HepG2 (cell line): ENCODE results near the gene INTS12. TPM values are rescaled to one million over a fixed set of nuclear protein-coding genes. Genes with fewer than 3 reads are reported as not detected.

Experiments used
- ATAC-seq: fragments of 200-7000 bp; cut with Tn5 transposase; 3 replicates; pipeline ENCODE4 v1.9.1; 2020; ENCODE audit warnings: mild to moderate bottlenecking, moderate library complexity
- BruUV-seq: library from RNA; stranded (reverse); fragments of 400-500 nt; replicated peaks from 2 replicates; lab custom pipeline; 2021; lab: Mats Ljungman, UMichigan
- CTCF ChIA-PET: fragments of 300-600 bp; formaldehyde crosslinking; extraction: SDS; loops from one replicate; lab custom pipeline; 2021; ENCODE audit warnings: low total read pairs, inconsistent platforms, low intra/inter-chr PET ratio; lab: Yijun Ruan, JAX
- POLR2A ChIA-PET: fragments of 350-600 bp; sonication (Branson Sonifier 250); formaldehyde crosslinking; loops from one replicate; lab custom pipeline; 2020; ENCODE audit warnings: antibody characterized with exemption, inconsistent platforms; lab: Yijun Ruan, JAX
- DNase-seq: peaks from one replicate; pipeline ENCODE4 v3.0.0-alpha.2; 2015; ENCODE audit warnings: low spot score
- FAIRE-seq: peaks from 3 replicates; lab custom pipeline; 2011; peaks lifted over from hg19 to GRCh38; lab: Jason Lieb, UNC
- H2AFZ ChIP-seq: one replicate; pipeline ENCODE4 v1.6.1; 2011; ENCODE audit warnings: low read length, inconsistent platforms
- H3K27ac ChIP-seq: fragments of 300-600 bp; 3 replicates; pipeline ENCODE4 v1.8.0; 2011; ENCODE audit warnings: mixed run types, mild to moderate bottlenecking, mixed read lengths, low read length, inconsistent platforms; ENCODE audit not compliant: insufficient read depth; ENCODE audit errors: extremely low read length
- H3K27me3 ChIP-seq, 2 experiments: fragments of 200-600 bp in 1 of 2; 2 replicates in 1 of 2; 3 replicates in 1 of 2; pipeline versions ENCODE4 v1.6.0 to v1.8.0; 2011; ENCODE audit warnings: low read length in 2 of 2, mild to moderate bottlenecking in 2 of 2, moderate library complexity in 2 of 2, inconsistent platforms in 1 of 2; ENCODE audit not compliant: insufficient read depth in 2 of 2, control insufficient read depth in 1 of 2
- H3K36me3 ChIP-seq, 2 experiments: fragments of 200-600 bp in 1 of 2; replicated peaks in 1 of 2; 2 replicates in 1 of 2; 3 replicates in 1 of 2; pipeline versions ENCODE4 v1.5.1 to v1.8.0; 2011; ENCODE audit warnings: low read length in 2 of 2, inconsistent platforms in 1 of 2; ENCODE audit not compliant: insufficient read depth in 2 of 2, control insufficient read depth in 1 of 2
- H3K4me1 ChIP-seq: 2 replicates; pipeline ENCODE4 v1.5.1; 2012; ENCODE audit warnings: low read length, inconsistent platforms; ENCODE audit not compliant: insufficient read depth
- H3K4me2 ChIP-seq: 2 replicates; pipeline ENCODE4 v1.6.0; 2011; ENCODE audit warnings: low read depth, low read length, inconsistent platforms
- H3K4me3 ChIP-seq, 3 experiments: fragments of 200-600 bp in 1 of 3; sonication (generic), shearing (Covaris generic) in 1 of 3; replicated peaks in 1 of 3; 2 replicates each; pipeline ENCODE4 v1.5.1; 2011 to 2016; ENCODE audit warnings: low read length in 3 of 3, inconsistent platforms in 2 of 3, low read depth in 2 of 3, mild to moderate bottlenecking in 2 of 3, control low read depth in 1 of 3, mixed read lengths in 1 of 3; ENCODE audit not compliant: insufficient read depth in 1 of 3
- H3K79me2 ChIP-seq: one replicate; pipeline ENCODE4 v1.6.1; 2011; ENCODE audit warnings: low read length, inconsistent platforms; ENCODE audit not compliant: insufficient read depth
- H3K9ac ChIP-seq: 2 replicates; pipeline ENCODE4 v1.6.0; 2011; ENCODE audit warnings: mild to moderate bottlenecking, low read depth, low read length, inconsistent platforms; ENCODE audit not compliant: insufficient read depth
- H3K9me3 ChIP-seq: 2 replicates; pipeline ENCODE4 v1.5.1; 2012; ENCODE audit warnings: mild to moderate bottlenecking, low read length
- H4K20me1 ChIP-seq: 2 replicates; pipeline ENCODE4 v1.6.0; 2011; ENCODE audit warnings: inconsistent platforms, mild to moderate bottlenecking, low read length, moderate library complexity; ENCODE audit not compliant: insufficient read depth
- EP300 ChIP-seq, 3 experiments: sonication (generic) in 1 of 3; formaldehyde crosslinking in 1 of 3; IDR thresholded peaks; 2 replicates each; pipeline versions ENCODE4 v1.5.1 to v1.6.1; 2011 to 2020; ENCODE audit warnings: low read depth in 2 of 3, low read length in 2 of 3, borderline replicate concordance in 1 of 3, improper control_type of control experiment in 1 of 3, mild to moderate bottlenecking in 1 of 3, missing genetic modification reagents in 1 of 3, moderate library complexity in 1 of 3
- FOXK2 ChIP-seq: fragments of 450-650 bp; IDR thresholded peaks from 2 replicates; pipeline ENCODE4 v1.6.1; 2016
- SKI ChIP-seq: fragments of 450-650 bp; IDR thresholded peaks from one replicate; pipeline ENCODE4 v1.6.1; 2018; ENCODE audit warnings: mild to moderate bottlenecking; ENCODE audit not compliant: partially characterized antibody
- STAG1 ChIP-seq: sonication (generic); formaldehyde crosslinking; IDR thresholded peaks from 2 replicates; pipeline ENCODE4 v1.4.0; 2020; ENCODE audit warnings: missing genetic modification reagents
- TBX3 ChIP-seq: fragments of 450-650 bp; IDR thresholded peaks from 2 replicates; pipeline ENCODE4 v1.6.1; 2017; ENCODE audit warnings: antibody characterized with exemption, mild to moderate bottlenecking, inconsistent platforms, borderline replicate concordance
- ZFP62 ChIP-seq: sonication (generic); formaldehyde crosslinking; IDR thresholded peaks from 2 replicates; pipeline ENCODE4 v1.4.0; 2020; ENCODE audit warnings: missing genetic modification reagents
- ZNF652 ChIP-seq: IDR thresholded peaks from 2 replicates; pipeline ENCODE4 v1.6.1; 2016; ENCODE audit warnings: low read depth, borderline replicate concordance
- WGBS: methylation state at CpG from one replicate; pipeline ENCODE4 v1.1.6; 2017; ENCODE audit warnings: low lambda C conversion rate; 5-methylcytosine and 5-hydroxymethylcytosine counted together
- in situ Hi-C: cut with HindIII; loops from 2 replicates; pipeline ENCODE4 v1.10.0; 2017; ENCODE audit warnings: low pct_unique_long_range_greater_than_20kb; ENCODE audit not compliant: extremely low pct_ligation_motif_present
- intact Hi-C: fragments of 100-400 bp; cut with micrococcal nuclease; formaldehyde crosslinking; loops from one replicate; pipeline ENCODE4 v1.10.0; 2022; ENCODE audit not compliant: unreplicated experiment
- polyA plus RNA-seq, 8 experiments: library from polyadenylated mRNA; depleted of rRNA in 3 of 8; stranded (reverse) in 7 of 8; unstranded in 1 of 8; fragments of >200 nt; fragmentation: Illumina TruSeq in 4 of 8; extraction: Trizol in 4 of 8; gene quantifications; 2 replicates each; pipeline versions ENCODE4 v1.2.1 to v1.2.3, GENCODE V29; 2011 to 2016; ENCODE audit warnings: low read depth in 4 of 8, missing spikeins in 1 of 8, mixed read lengths in 1 of 8; ENCODE audit not compliant: insufficient read depth in 1 of 8
- total RNA-seq, 5 experiments: library from RNA; depleted of rRNA; stranded (reverse); fragments of >200 nt; fragmentation: Illumina TruSeq; extraction: Trizol; gene quantifications; 2 replicates each; pipeline ENCODE4 v1.2.3, GENCODE V29; 2016; ENCODE audit warnings: low read depth in 1 of 5
- TF ChIP-seq, protein P1 (sequence below): sonication (generic); formaldehyde crosslinking; IDR thresholded peaks from 2 replicates; pipeline ENCODE4 v1.4.0; 2020; ENCODE audit warnings: missing genetic modification reagents

The INTS12 gene
- total and polyA plus RNA-seq, 2 of the 13 experiments (the other 11 are each of a cell fraction or from before 2014, with no cell fraction given): 20.2 to 21.1 TPM

DNA sequence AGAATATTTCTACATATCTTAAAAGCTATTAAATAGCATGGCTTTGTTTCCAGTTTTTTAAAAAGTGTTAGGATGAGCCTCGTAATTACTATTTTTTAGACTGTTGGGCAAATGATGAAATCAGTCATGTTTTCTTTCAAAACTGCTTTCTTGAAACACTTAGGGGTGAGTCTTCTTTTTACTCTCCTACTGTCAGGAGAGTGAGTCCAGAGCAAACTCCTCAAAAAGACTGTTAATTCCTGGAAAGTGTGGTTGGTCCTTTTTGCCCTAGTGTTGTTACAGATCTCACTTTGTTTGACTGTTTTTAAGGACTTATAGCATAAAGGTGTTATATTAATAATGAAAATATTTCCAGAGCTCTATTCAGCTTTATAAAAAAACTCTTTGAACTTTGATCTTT is 6.4 kb upstream of the INTS12 start:
- no peak overlapping the region for H3K9ac ChIP-seq
- H3K4me2 ChIP-seq: no peak overlapping the region
- in situ Hi-C loops: no loop called here
- ChIA-PET POLR2A (interaction anchor here (0.8 kb wide), 1 partner anchor 241 kb away, joined by 4 read pairs; the partner anchor contains the start of gene PPA2), CTCF (interaction anchor here (1.1 kb wide), 1 partner anchor 217 kb away, joined by 4 read pairs; no protein-coding TSS in a partner anchor)
- H3K4me3 ChIP-seq: no peak overlapping the region
- H3K27me3 ChIP-seq: no peaks in the 10 kb centered on the region
- H3K79me2 ChIP-seq: peaks cover 27% of the 10 kb centered on the region
- intact Hi-C loops: loop anchor here (1.0 kb wide), 2 partner anchors 195 to 218 kb away; no protein-coding TSS in a partner anchor
- DNase-seq (no peak), ATAC-seq (no peak), FAIRE-seq (no peak)
- H4K20me1 ChIP-seq: no peaks in the 10 kb centered on the region
- H3K36me3 ChIP-seq: no peaks in the 10 kb centered on the region; a peak in 1 of 5 replicates
- no peak for TF ChIP-seq ZNF652 (CRISPR knock-in tag)
- no peak for TF ChIP-seq EP300 (IDR thresholded peaks at IDR 0.05; ENCODE audit: low read depth in 2 of 2, low read length in 2 of 2)
- TF ChIP-seq EP300 (CRISPR knock-in tag; IDR thresholded peaks at IDR 0.05; ENCODE audit: borderline replicate concordance): no peak
- no peak for TF ChIP-seq STAG1 (CRISPR knock-in tag)
- TF ChIP-seq, protein P1, sequence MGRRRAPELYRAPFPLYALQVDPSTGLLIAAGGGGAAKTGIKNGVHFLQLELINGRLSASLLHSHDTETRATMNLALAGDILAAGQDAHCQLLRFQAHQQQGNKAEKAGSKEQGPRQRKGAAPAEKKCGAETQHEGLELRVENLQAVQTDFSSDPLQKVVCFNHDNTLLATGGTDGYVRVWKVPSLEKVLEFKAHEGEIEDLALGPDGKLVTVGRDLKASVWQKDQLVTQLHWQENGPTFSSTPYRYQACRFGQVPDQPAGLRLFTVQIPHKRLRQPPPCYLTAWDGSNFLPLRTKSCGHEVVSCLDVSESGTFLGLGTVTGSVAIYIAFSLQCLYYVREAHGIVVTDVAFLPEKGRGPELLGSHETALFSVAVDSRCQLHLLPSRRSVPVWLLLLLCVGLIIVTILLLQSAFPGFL (CRISPR knock-in tag): no peak
- no peak for TF ChIP-seq TBX3
- TF ChIP-seq ZFP62 (CRISPR knock-in tag): no peak
- TF ChIP-seq SKI: no peak
- no peak for TF ChIP-seq FOXK2
- no peak overlapping the region for H2AFZ ChIP-seq
- no peak overlapping the region for H3K27ac ChIP-seq
- H3K4me1 ChIP-seq: peaks cover 30% of the 10 kb centered on the region
- BruUV-seq: no TSS peak
- no peaks in the 10 kb centered on the region for H3K9me3 ChIP-seq
- 82% methylated on average over 1 of the region's 1 CpG for WGBS
